Measurements from ENCODE around the gene TYK2. TPM values are rescaled to one million over a fixed set of nuclear protein-coding genes. Genes with fewer than 3 reads are reported as not detected.
A peak's percentile ranks its signal among the peaks of the same experiment; 100 is the strongest.

TYK2 gene
- total RNA-seq, 1 experiment from 2014 or later = 66.4 TPM

- TF ChIP-seq SP1 (CRISPR knock-in tag; conservative IDR thresholded peaks at IDR 0.05) (peak; percentile 80), JAZF1 (CRISPR knock-in tag; IDR thresholded peaks at IDR 0.05) (no peak), MAX (CRISPR knock-in tag; IDR thresholded peaks at IDR 0.05) (peak; percentile 50; the same call in 1 of the 2 replicates)
These were observed 45.6 kb downstream of the TYK2 start (continued) for GRCh38 chr19:10334588-10335351.

- ATAC-seq = peak; percentile 16
- peak overlapping the region; percentile 93 for H3K4me3 Mint-ChIP-seq
- ChIA-PET POLR2A (interaction anchor here (0.6 to 1.9 kb wide), 14 partner anchors 10 to 1752 kb away, joined by 3 to 18 read pairs (median 4); partner anchors contain the start of genes ICAM1, ICAM5 and TYK2), CTCF (interaction anchor here (0.6 to 5.1 kb wide), 22 partner anchors 9 to 366 kb away, joined by 3 to 55 read pairs (median 4); partner anchors contain the start of genes FDX2, ICAM1, ICAM5 and TYK2)
- no peaks in the 10 kb centered on the region for H3K9me3 Mint-ChIP-seq
- H3K36me3 Mint-ChIP-seq = peaks cover 14% of the 10 kb centered on the region
- peaks cover 10% of the 10 kb centered on the region for H3K27me3 Mint-ChIP-seq (ENCODE audit: low read depth)
- no peak for DNase-seq (ENCODE audit: low spot score)
- H3K4me1 Mint-ChIP-seq = peaks cover 23% of the 10 kb centered on the region
- H3K27ac Mint-ChIP-seq = peak overlapping the region; percentile 74; the same call in 1 of the 2 replicates
- TF ChIP-seq CBFB (CRISPR knock-in tag; IDR thresholded peaks at IDR 0.05; ENCODE audit: low read depth) (no peak), ZNF263 (CRISPR knock-in tag; IDR thresholded peaks at IDR 0.05; ENCODE audit: low read depth) (peak; percentile 76; the same call in 1 of the 2 replicates), GABPB1 (CRISPR knock-in tag; IDR thresholded peaks at IDR 0.05) (0 out of 2 replicates have a peak, but pooled peaks have one; percentile 2)
These were observed 46.4 kb downstream of the TYK2 start for GRCh38 chr19:10333758-10334587.

GRCh38 chr19:10332965-10333757 lies 47.2 kb downstream of the TYK2 start, which contains the start of gene RAVER1:
TSS of gene RAVER1 (minus strand) at chr19:10333529. CDS start at chr19:10333507, 22 bp downstream.
- CTCF ChIA-PET = interaction anchor here (0.6 to 5.1 kb wide), 18 partner anchors 10 to 366 kb away, joined by 3 to 55 read pairs (median 5); partner anchors contain the start of genes FDX2, ICAM1, ICAM5 and TYK2
- peak within 1 kb of the TSS; percentile 90 for H3K27ac Mint-ChIP-seq
- H3K27me3 Mint-ChIP-seq (ENCODE audit: low read depth) = peaks cover 10% of the 10 kb centered on the region
- TF ChIP-seq ZNF671 (CRISPR knock-in tag; IDR thresholded peaks at IDR 0.05) (no peak), SOX15 (CRISPR knock-in tag; IDR thresholded peaks at IDR 0.05) (no peak), TEAD1 (CRISPR knock-in tag; IDR thresholded peaks at IDR 0.05) (peak; percentile 54; the same call in 1 of the 2 replicates), ZNF425 (CRISPR knock-in tag; conservative IDR thresholded peaks at IDR 0.05) (no peak), USF2 (CRISPR knock-in tag; IDR thresholded peaks at IDR 0.05) (0 out of 2 replicates have a peak, but pooled peaks have one; percentile 35), ATF2 (CRISPR knock-in tag; IDR thresholded peaks at IDR 0.05; ENCODE audit: borderline replicate concordance, low read depth) (no peak), TEAD4 (CRISPR knock-in tag; IDR thresholded peaks at IDR 0.05) (peak; percentile 37; the same call in 1 of the 2 replicates), ZNF121 (CRISPR knock-in tag; IDR thresholded peaks at IDR 0.05) (no peak), ZNF219 (CRISPR knock-in tag; IDR thresholded peaks at IDR 0.05; ENCODE audit: borderline replicate concordance) (peak; percentile 84), JUN (CRISPR knock-in tag; IDR thresholded peaks at IDR 0.05) (peak; percentile 74), ZSCAN18 (CRISPR knock-in tag; IDR thresholded peaks at IDR 0.05) (no peak), MXD4 (CRISPR knock-in tag; IDR thresholded peaks at IDR 0.05; ENCODE audit: borderline replicate concordance) (no peak), TP53 (CRISPR knock-in tag; IDR thresholded peaks at IDR 0.05) (no peak), SMAD4 (CRISPR knock-in tag; IDR thresholded peaks at IDR 0.05) (no peak), ZNF396 (CRISPR knock-in tag; IDR thresholded peaks at IDR 0.05; ENCODE audit: borderline replicate concordance) (no peak), USF1 (CRISPR knock-in tag; IDR thresholded peaks at IDR 0.05) (0 out of 2 replicates have a peak, but pooled peaks have one; percentile 42), ESRRA (CRISPR knock-in tag; IDR thresholded peaks at IDR 0.05; ENCODE audit: borderline replicate concordance) (no peak)

More at GRCh38 chr19:10332965-10333757, 47.2 kb downstream of the TYK2 start, which contains the start of gene RAVER1:
- Mint-ChIP-seq H3K36me3 (peaks cover 19% of the 10 kb centered on the region), H3K4me3 (peak within 1 kb of the TSS; percentile 93), H3K4me1 (peaks cover 16% of the 10 kb centered on the region), H3K9me3 (no peaks in the 10 kb centered on the region)
- ATAC-seq (peak; percentile 91), DNase-seq (ENCODE audit: low spot score) (peak; percentile 98)
- POLR2A ChIA-PET = interaction anchor here (0.6 to 1.9 kb wide), 8 partner anchors 12 to 1753 kb away, joined by 3 to 18 read pairs (median 4); partner anchors contain the start of gene ICAM5
